GM18873 (cell line): ENCODE measurements around the gene DCAF12L1.

Experiments
- ATAC-seq: cut with Tn5 transposase; IDR thresholded peaks from one replicate; pipeline ENCODE4 v1.9.1; 2021; ENCODE audit warnings: mild to moderate bottlenecking, moderate library complexity, moderate number of reproducible peaks; ENCODE audit not compliant: unreplicated experiment, low FRiP score

DCAF12L1 gene

DNA sequence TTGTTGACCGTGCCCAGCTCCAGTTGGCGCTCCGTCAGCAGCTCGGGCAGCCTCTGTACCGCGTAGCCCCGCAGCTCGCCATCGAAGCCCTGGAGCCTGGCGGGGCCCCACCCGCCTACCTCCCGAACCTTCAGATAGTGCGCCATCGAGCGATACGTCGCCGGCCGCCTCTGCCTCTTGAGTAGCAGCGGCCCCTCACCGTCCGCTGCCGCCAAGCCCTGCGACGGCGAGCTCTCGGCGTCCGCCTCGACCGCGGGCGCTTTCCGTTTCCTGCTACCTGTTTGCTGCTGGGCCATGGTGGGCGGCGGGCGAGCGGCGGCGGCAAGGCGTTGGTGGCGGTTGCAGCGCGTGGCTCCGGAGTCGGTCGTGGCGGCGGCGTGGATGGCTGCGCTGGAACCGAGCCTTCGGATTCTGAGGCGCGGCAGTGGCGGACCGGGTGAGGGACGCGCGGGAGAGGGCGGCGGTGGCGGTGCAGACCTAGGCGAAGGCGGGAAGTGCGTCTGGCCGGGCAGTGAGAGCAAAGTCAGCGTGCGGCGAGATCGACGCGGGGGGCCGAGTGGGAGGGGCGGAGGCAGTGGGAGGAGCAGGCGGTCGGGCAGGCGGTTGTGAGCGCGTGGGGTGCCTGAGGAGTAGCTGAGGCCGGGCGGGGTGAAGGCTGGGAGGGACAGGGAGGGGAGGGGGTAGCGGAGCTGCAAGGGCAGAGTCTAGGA is at the start of gene DCAF12L1:
Gene DCAF12L1 (minus strand): TSS at position 502 of the 710 bp plus-strand sequence. CDS start 206 bp downstream, at position 296.
- ATAC-seq, result no peak

DNA sequence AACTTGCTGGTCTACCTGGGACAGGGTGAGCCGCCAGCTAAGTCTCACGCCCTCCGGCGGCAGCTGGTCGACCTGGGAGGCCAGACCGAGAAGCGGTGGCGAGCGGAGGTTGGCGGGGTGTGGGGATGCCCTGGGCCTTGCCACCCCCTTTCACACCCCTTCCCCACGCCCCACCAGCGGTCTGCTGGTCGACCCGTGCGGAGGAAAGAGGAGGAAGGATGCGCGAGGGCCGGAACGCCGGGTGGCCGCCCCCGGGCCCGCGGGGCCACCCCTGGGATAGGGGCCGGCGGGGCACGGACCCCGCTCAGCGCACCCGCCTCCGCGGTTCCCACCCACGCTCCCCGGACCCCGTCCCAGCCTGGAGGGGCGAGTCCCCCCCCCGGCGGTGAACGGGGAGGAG is 28.3 kb upstream of the DCAF12L1 start:
- ATAC-seq, result no peak

GRCh38 chrX:126575911-126576310 is 23.3 kb upstream of the DCAF12L1 start:
- no peak for ATAC-seq

GRCh38 chrX:126557151-126557550 is 4.5 kb upstream of the DCAF12L1 start:
- no peak for ATAC-seq

DNA sequence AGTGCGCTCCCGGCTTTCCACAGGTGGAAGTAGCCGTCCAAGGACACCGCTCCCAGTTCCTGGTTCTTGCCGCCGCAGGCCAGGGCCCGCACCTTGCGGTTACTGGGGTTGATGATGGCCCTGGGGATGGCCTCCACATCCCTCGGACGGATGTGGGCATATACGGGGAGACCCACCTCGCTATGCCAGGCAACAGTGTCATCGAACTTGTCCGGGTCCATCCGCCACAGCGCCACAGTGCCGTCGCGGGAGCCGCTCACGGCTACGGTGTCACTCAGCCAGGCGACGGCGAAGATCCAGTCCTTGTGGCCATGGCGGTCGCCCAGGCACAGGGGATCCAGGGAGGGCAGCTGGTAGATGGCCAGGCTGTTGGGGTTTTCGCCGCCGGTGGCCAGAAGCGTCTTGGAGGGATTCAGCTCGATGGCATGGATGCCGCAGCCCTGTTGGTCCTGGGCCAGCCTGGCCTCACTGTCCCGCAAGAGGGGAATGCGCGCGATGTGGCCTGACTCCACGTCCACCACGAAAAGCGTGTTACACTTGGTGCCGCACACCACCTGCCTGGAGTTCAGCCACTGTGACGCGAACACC is 795 bp downstream of the DCAF12L1 start:
- ATAC-seq, result no peak

- ATAC-seq, result no peak
These were observed 1.3 kb downstream of the DCAF12L1 start for GRCh38 chrX:126551306-126551705.

GRCh38 chrX:126550816-126551215 is 1.8 kb downstream of the DCAF12L1 start:
- no peak for ATAC-seq

DNA sequence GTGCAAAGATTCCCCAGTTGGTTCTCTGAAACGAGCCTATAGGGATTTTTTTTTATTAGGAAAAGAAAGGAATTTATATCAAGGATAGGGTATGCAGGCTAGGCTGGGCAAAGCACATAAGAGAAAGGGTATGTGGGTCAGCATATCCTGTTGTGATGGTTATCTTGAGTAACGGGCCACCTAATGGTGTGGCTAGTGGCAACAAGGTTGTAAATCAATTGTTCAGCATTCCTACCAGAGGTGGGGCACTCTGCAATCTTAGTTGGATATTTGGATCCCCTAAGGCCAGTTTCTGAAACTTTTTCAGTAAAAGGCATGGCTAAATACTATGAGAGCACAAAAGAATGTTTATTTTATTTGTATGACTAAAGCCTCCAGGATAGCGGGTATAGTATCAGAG is 42.7 kb downstream of the DCAF12L1 start:
- ATAC-seq, result no peak
